ENCODE results near the gene PREPL. TPM values are rescaled to one million over a fixed set of nuclear protein-coding genes. Genes with fewer than 3 reads are reported as not detected.
"Not testable (repeated sequence)": the region's sequence is repeated elsewhere in the genome, so short reads cannot be mapped to it uniquely, and the experiment has no call there.

Gene PREPL
- total RNA-seq, 2 donors from 2014 or later, result 29.6 to 35.6 TPM

DNA sequence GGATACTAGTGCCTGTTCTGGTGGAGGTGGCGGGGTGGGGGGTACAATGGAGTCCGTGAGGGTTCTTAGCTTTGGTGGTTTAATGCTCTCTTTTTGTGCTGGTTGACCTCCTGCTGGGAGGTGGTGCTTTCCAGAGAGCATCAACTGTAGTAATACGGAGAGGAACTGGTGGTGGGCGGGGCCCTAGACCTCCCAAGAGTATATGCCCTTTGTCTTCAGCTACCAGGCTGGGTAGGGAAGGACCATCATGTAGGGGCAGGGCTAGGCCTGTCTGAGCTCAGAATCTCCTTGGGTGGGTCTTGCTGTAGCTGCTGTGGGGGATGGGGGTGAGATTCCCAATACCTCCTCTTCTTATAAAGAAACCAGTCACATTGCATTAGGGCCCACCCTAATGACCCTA, 27.6 kb upstream of the PREPL start:
- Histone ChIP-seq H3K9ac (ENCODE audit: low read depth in 2 of 2, low read length in 2 of 2) (no peak overlapping the region), H3K4me3 (no peak overlapping the region), H3K4me1 (no peaks in the 10 kb centered on the region), H3K36me3 (no peaks in the 10 kb centered on the region), H3K27me3 (no peaks in the 10 kb centered on the region), H3K9me3 (no peaks in the 10 kb centered on the region), H3K27ac (no peak overlapping the region)
- TF ChIP-seq CTCF (IDR thresholded peaks at IDR 0.05), result no peak
- intact Hi-C loops (cut with DNase I), result no loop called here
- DNase-seq, result no peak

GRCh38 chr2:44385226-44385625, 23.9 kb upstream of the PREPL start:
- DNase-seq; intact Hi-C loops (cut with DNase I); H3K4me3 ChIP-seq; H3K27me3 ChIP-seq; H3K9ac ChIP-seq (ENCODE audit: low read depth in 2 of 2, low read length in 2 of 2); H3K27ac ChIP-seq; H3K9me3 ChIP-seq; H3K4me1 ChIP-seq; H3K36me3 ChIP-seq: not testable (repeated sequence)

- H3K4me1 ChIP-seq, result no peaks in the 10 kb centered on the region
- intact Hi-C loops (cut with DNase I), result no loop called here
- no peak for TF ChIP-seq CTCF (IDR thresholded peaks at IDR 0.05)
- H3K9ac ChIP-seq (ENCODE audit: low read depth in 2 of 2, low read length in 2 of 2), result no peak overlapping the region
- H3K4me3 ChIP-seq, result no peak overlapping the region
- H3K27ac ChIP-seq, result no peak overlapping the region
- no peak for DNase-seq
- no peaks in the 10 kb centered on the region for H3K36me3 ChIP-seq
- no peaks in the 10 kb centered on the region for H3K27me3 ChIP-seq
- no peaks in the 10 kb centered on the region for H3K9me3 ChIP-seq
These were observed 16.2 kb upstream of the PREPL start for GRCh38 chr2:44377486-44377885.

DNA sequence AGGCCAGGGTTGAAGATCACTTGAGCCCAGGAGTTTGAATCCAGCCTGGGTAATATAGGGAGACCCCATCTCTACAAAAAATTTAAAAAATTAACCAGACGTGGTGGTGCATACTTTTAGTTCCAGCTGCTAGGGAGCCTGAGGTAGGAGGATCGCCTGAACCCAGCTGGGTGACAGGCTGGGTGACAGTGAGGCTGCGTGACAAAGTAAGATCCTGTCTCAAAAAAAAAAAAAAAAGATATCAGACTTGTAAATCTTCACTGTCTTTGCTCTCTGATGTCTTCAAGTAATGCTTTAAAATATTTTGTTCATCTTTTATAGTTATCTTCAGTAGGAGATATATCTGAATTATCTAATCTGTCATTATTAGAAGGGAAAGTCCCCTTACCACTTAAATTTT, 11.0 kb upstream of the PREPL start:
- Histone ChIP-seq H3K27me3 (no peaks in the 10 kb centered on the region), H3K36me3 (no peaks in the 10 kb centered on the region), H3K4me3 (no peak overlapping the region), H3K27ac (no peak overlapping the region), H3K9me3 (no peaks in the 10 kb centered on the region), H3K9ac (ENCODE audit: low read depth in 2 of 2, low read length in 2 of 2) (no peak overlapping the region), H3K4me1 (no peaks in the 10 kb centered on the region)
- intact Hi-C loops (cut with DNase I), result no loop called here
- no peak for DNase-seq
- no peak for TF ChIP-seq CTCF (IDR thresholded peaks at IDR 0.05)

- Histone ChIP-seq H3K4me1 (no peaks in the 10 kb centered on the region), H3K9ac (ENCODE audit: low read depth in 2 of 2, low read length in 2 of 2) (no peak overlapping the region), H3K27me3 (no peaks in the 10 kb centered on the region), H3K27ac (no peak overlapping the region), H3K9me3 (no peaks in the 10 kb centered on the region), H3K4me3 (no peak overlapping the region), H3K36me3 (no peaks in the 10 kb centered on the region)
- intact Hi-C loops (cut with DNase I), result no loop called here
- DNase-seq, result no peak
- TF ChIP-seq CTCF (IDR thresholded peaks at IDR 0.05), result no peak
These were observed 10.2 kb upstream of the PREPL start for GRCh38 chr2:44371445-44371844.

DNA sequence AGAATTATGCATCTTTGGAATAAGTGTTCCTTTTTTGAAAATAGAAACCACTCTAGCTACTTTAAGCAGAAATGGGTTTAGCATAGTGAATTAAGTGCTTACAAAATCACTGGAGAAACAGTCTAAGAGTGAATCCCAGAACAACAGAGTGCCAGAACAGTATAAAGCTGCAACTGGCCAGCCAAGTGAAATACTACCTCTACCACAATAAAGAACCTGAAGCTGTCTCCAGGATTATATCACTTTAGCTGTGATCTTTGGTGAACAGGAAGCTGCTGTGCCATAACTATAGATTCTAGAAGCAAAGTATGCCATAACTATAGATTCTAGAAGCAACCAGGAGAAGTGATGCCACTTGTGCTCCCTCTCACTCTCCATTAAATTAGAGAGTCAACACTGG, 8.1 kb upstream of the PREPL start:
- Histone ChIP-seq H3K4me3 (no peak overlapping the region), H3K9me3 (no peaks in the 10 kb centered on the region), H3K27ac (no peak overlapping the region), H3K9ac (ENCODE audit: low read depth in 2 of 2, low read length in 2 of 2) (no peak overlapping the region), H3K36me3 (no peaks in the 10 kb centered on the region), H3K27me3 (no peaks in the 10 kb centered on the region), H3K4me1 (no peaks in the 10 kb centered on the region)
- DNase-seq, result no peak
- intact Hi-C loops (cut with DNase I), result no loop called here
- no peak for TF ChIP-seq CTCF (IDR thresholded peaks at IDR 0.05)

Data from colonic mucosa (tissue), 4 donors.